Mesenchymal stem cell (in vitro differentiated cells and primary cell): Measurements from ENCODE around the gene SPEM1.

Experiments
- DNase-seq: peaks from one replicate; pipeline ENCODE4 v3.0.0-alpha.2; 2013
- H2AFZ ChIP-seq: one replicate; pipeline ENCODE4 v1.6.1; 2013; ENCODE audit warnings: low read depth, mild to moderate bottlenecking, control low read depth, inconsistent platforms, low read length, moderate library complexity
- H2AK5ac ChIP-seq: 2 replicates; pipeline ENCODE4 v1.6.1; 2013; ENCODE audit warnings: low read length, moderate library complexity, mild to moderate bottlenecking, inconsistent platforms; ENCODE audit not compliant: severe bottlenecking
- H2BK120ac ChIP-seq: one replicate; pipeline ENCODE4 v1.6.1; 2013; ENCODE audit warnings: low read depth, mild to moderate bottlenecking, inconsistent platforms, low read length, moderate library complexity
- H2BK12ac ChIP-seq, 2 experiments: one replicate each; pipeline ENCODE4 v1.6.1; 2013; ENCODE audit warnings: inconsistent platforms in 2 of 2, low read length in 2 of 2, mild to moderate bottlenecking in 2 of 2, moderate library complexity in 2 of 2, control low read depth in 1 of 2
- H2BK15ac ChIP-seq: one replicate; pipeline ENCODE4 v1.6.1; 2013; ENCODE audit warnings: mild to moderate bottlenecking, low read depth, inconsistent platforms; ENCODE audit not compliant: poor library complexity, severe bottlenecking
- H2BK5ac ChIP-seq: 2 replicates; pipeline ENCODE4 v1.6.1; 2013; ENCODE audit warnings: low read depth, mild to moderate bottlenecking, low read length, control low read depth, inconsistent platforms; ENCODE audit not compliant: poor library complexity, severe bottlenecking
- H3K14ac ChIP-seq, 2 experiments: one replicate each; pipeline ENCODE4 v1.6.1; 2013; ENCODE audit warnings: inconsistent platforms in 2 of 2, low read length in 2 of 2, control low read depth in 1 of 2, mild to moderate bottlenecking in 1 of 2, moderate library complexity in 1 of 2
- H3K18ac ChIP-seq, 2 experiments: one replicate each; pipeline ENCODE4 v1.6.1; 2013; ENCODE audit warnings: inconsistent platforms in 2 of 2, low read length in 2 of 2, control low read depth in 1 of 2, low read depth in 1 of 2, mild to moderate bottlenecking in 1 of 2
- H3K23ac ChIP-seq, 2 experiments: one replicate each; pipeline ENCODE4 v1.6.1; 2013; ENCODE audit warnings: inconsistent platforms in 2 of 2, low read length in 2 of 2, mild to moderate bottlenecking in 2 of 2, moderate library complexity in 2 of 2, control low read depth in 1 of 2
- H3K27ac ChIP-seq: 2 replicates; pipeline ENCODE4 v1.5.1; 2013; ENCODE audit warnings: mild to moderate bottlenecking, moderate library complexity, low read length, control low read depth, inconsistent platforms; ENCODE audit not compliant: poor library complexity, severe bottlenecking
- H3K27me3 ChIP-seq, 2 experiments: 2 replicates each; pipeline versions ENCODE4 v1.6.1 to v1.7.0; 2013; ENCODE audit warnings: low read length in 2 of 2, mild to moderate bottlenecking in 2 of 2, moderate library complexity in 2 of 2, control low read depth in 1 of 2, inconsistent platforms in 1 of 2; ENCODE audit not compliant: control insufficient read depth in 1 of 2, insufficient read depth in 1 of 2
- H3K36me3 ChIP-seq, 2 experiments: 2 replicates each; pipeline versions ENCODE4 v1.6.1 to v1.7.0; 2013; ENCODE audit warnings: low read length in 2 of 2, control low read depth in 1 of 2, inconsistent platforms in 1 of 2, low read depth in 1 of 2, mild to moderate bottlenecking in 1 of 2; ENCODE audit not compliant: insufficient read depth in 2 of 2, control insufficient read depth in 1 of 2
- H3K4ac ChIP-seq, 2 experiments: one replicate each; pipeline ENCODE4 v1.6.1; 2013; ENCODE audit warnings: inconsistent platforms in 2 of 2, low read length in 2 of 2, mild to moderate bottlenecking in 2 of 2, moderate library complexity in 2 of 2, control low read depth in 1 of 2, low read depth in 1 of 2
- H3K4me1 ChIP-seq: 2 replicates; pipeline ENCODE4 v1.6.1; 2013; ENCODE audit warnings: low read depth, low read length, control low read depth; ENCODE audit not compliant: control insufficient read depth, insufficient read depth
- H3K4me2 ChIP-seq: 2 replicates; pipeline ENCODE4 v1.6.1; 2013; ENCODE audit warnings: low read length, mild to moderate bottlenecking, inconsistent platforms; ENCODE audit not compliant: poor library complexity, severe bottlenecking
- H3K4me3 ChIP-seq, 2 experiments: 2 replicates each; pipeline versions ENCODE4 v1.5.1 to v1.7.0; 2013; ENCODE audit warnings: low read length in 2 of 2, mild to moderate bottlenecking in 2 of 2, control low read depth in 1 of 2, low read depth in 1 of 2; ENCODE audit not compliant: insufficient read depth in 1 of 2
- H3K79me1 ChIP-seq: replicated peaks from 2 replicates; pipeline ENCODE4 v1.6.1; 2013; ENCODE audit warnings: mild to moderate bottlenecking, control low read depth, low read length, inconsistent platforms; ENCODE audit not compliant: poor library complexity, severe bottlenecking
- H3K9ac ChIP-seq: 2 replicates; pipeline ENCODE4 v1.7.0; 2013; ENCODE audit warnings: mild to moderate bottlenecking, low read length, moderate library complexity
- H3K9me3 ChIP-seq: 2 replicates; pipeline ENCODE4 v1.7.0; 2013; ENCODE audit warnings: mild to moderate bottlenecking, low read length; ENCODE audit not compliant: control insufficient read depth
- H4K8ac ChIP-seq: one replicate; pipeline ENCODE4 v1.6.1; 2013; ENCODE audit warnings: inconsistent platforms, mild to moderate bottlenecking, low read length, moderate library complexity
- H4K91ac ChIP-seq: one replicate; pipeline ENCODE4 v1.6.1; 2013; ENCODE audit warnings: mild to moderate bottlenecking, low read length, inconsistent platforms
- WGBS: methylation state at CpG from one replicate; pipeline ENCODE4 v1.1.7; 2013; ENCODE audit warnings: mixed read lengths; 5-methylcytosine and 5-hydroxymethylcytosine counted together

The SPEM1 gene

DNA sequence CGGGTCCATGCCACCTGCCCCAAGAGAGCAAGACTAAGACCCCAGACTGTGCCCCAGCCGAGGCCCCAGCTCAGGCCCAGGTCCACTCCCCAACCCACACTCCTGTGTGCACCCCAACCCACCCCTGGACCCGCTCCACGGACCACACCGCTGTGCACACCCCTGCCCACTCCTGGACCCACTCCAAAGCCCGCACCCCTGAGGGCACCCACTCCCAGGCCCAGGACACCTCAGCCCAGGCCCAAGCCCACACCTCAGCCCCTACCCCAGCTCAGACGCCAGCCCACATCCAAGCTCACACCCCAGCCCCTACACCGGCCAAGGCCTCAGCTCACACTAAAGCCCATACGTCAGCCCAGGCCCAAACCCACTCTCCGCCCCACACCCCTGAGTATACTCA is 9.6 kb downstream of the SPEM1 start:
- Histone ChIP-seq H3K4ac (no peak overlapping the region), H2BK5ac (no peak overlapping the region), H3K23ac (no peak overlapping the region), H2AFZ (no peak overlapping the region), H3K27ac (no peak overlapping the region), H3K4me3 (no peak overlapping the region), H2BK12ac (no peak overlapping the region), H2BK120ac (no peak overlapping the region), H2BK15ac (no peak overlapping the region), H3K36me3 (no peaks in the 10 kb centered on the region), H3K18ac (no peak overlapping the region), H3K79me1 (no peaks in the 10 kb centered on the region), H2AK5ac (no peak overlapping the region), H3K27me3 (peaks cover 0 to 8% of the 10 kb centered on the region in 2 experiments), H3K9ac (no peak overlapping the region), H4K8ac (no peak overlapping the region), H3K4me2 (no peak overlapping the region), H3K9me3 (no peaks in the 10 kb centered on the region), H4K91ac (no peak overlapping the region), H3K14ac (no peak overlapping the region), H3K4me1 (no peaks in the 10 kb centered on the region)
- DNase-seq = no peak
- WGBS = 93% methylated on average over 10 of the region's 10 CpGs

DNA sequence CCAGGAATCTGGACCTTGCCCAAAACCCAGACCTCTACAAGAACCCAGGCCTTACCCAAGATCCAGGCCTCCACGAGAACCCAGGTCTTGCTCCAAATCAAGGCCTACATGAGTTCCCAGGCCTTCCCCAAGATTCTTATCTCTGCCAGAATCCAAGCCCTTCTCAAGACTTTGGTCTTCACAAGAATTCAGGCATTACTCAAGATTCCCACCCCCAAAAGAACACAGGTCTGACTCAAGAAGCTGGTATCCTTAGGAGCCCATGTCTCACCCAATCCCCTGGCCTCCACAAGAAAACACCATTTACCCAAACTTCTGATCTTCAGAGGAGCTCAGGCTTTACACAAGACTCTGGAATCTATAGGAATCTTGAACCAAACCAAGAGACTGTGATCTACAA is 11.1 kb downstream of the SPEM1 start:
- Histone ChIP-seq H2AFZ (no peak overlapping the region), H2BK12ac (no peak overlapping the region), H3K18ac (no peak overlapping the region), H3K9me3 (no peaks in the 10 kb centered on the region), H3K14ac (no peak overlapping the region), H3K27me3 (peaks cover 0 to 2% of the 10 kb centered on the region in 2 experiments), H3K27ac (no peak overlapping the region), H2BK5ac (no peak overlapping the region), H3K36me3 (no peaks in the 10 kb centered on the region), H4K8ac (no peak overlapping the region), H3K4ac (no peak overlapping the region), H3K4me2 (no peak overlapping the region), H3K4me3 (no peak overlapping the region), H2BK120ac (no peak overlapping the region), H3K79me1 (peaks cover under 1% of the 10 kb centered on the region), H2AK5ac (no peak overlapping the region), H2BK15ac (no peak overlapping the region), H3K9ac (no peak overlapping the region), H4K91ac (no peak overlapping the region), H3K23ac (no peak overlapping the region), H3K4me1 (peaks cover 6% of the 10 kb centered on the region)
- WGBS = 65% methylated on average over 1 of the region's 1 CpG
- no peak for DNase-seq

- H4K91ac ChIP-seq = no peak overlapping the region
- DNase-seq = no peak
- WGBS = 93% methylated on average over 11 of the region's 11 CpGs
Observed at GRCh38 chr17:7432296-7432695, 12.2 kb downstream of the SPEM1 start.

GRCh38 chr17:7435676-7436555 is 15.8 kb downstream of the SPEM1 start:
- Histone ChIP-seq H2BK15ac (no peak overlapping the region), H2BK12ac (no peak overlapping the region), H4K8ac (peak overlapping the region; percentile 73), H2BK5ac (no peak overlapping the region), H3K4me2 (peak overlapping the region; percentile 79), H2BK120ac (no peak overlapping the region), H3K23ac (no peak overlapping the region), H3K9me3 (no peaks in the 10 kb centered on the region), H2AFZ (peak overlapping the region; percentile 72), H3K4me3 (peak overlapping the region; percentile 60 to 70), H3K36me3 (no peaks in the 10 kb centered on the region), H3K27me3 (peaks cover 23 to 35% of the 10 kb centered on the region in 2 experiments), H3K4me1 (peaks cover 46% of the 10 kb centered on the region), H3K14ac (no peak overlapping the region), H3K4ac (peak overlapping the region in 1 of 2 experiments; percentile 57), H2AK5ac (no peak overlapping the region), H3K18ac (peak overlapping the region in 1 of 2 experiments; percentile 6), H4K91ac (no peak overlapping the region), H3K79me1 (peaks cover 10% of the 10 kb centered on the region), H3K27ac (peak overlapping the region; percentile 24), H3K9ac (peak overlapping the region; percentile 51)
- DNase-seq = peak; percentile 48
- 10% methylated on average over 49 of the region's 49 CpGs for WGBS

More at GRCh38 chr17:7432296-7432695, 12.2 kb downstream of the SPEM1 start:
- H3K23ac ChIP-seq = no peak overlapping the region
- no peak overlapping the region for H3K4me3 ChIP-seq
- H2BK120ac ChIP-seq = no peak overlapping the region
- no peak overlapping the region for H4K8ac ChIP-seq
- H3K27ac ChIP-seq = no peak overlapping the region
- no peak overlapping the region for H2BK5ac ChIP-seq
- H3K9me3 ChIP-seq = no peaks in the 10 kb centered on the region
- peaks cover under 1 to 5% of the 10 kb centered on the region in 2 experiments for H3K27me3 ChIP-seq
- no peak overlapping the region for H3K4me2 ChIP-seq
- H3K14ac ChIP-seq = no peak overlapping the region
- no peak overlapping the region for H3K9ac ChIP-seq
- H2AK5ac ChIP-seq = no peak overlapping the region
- H3K4me1 ChIP-seq = peaks cover 16% of the 10 kb centered on the region
- H2AFZ ChIP-seq = no peak overlapping the region
- H3K36me3 ChIP-seq = no peaks in the 10 kb centered on the region
- H2BK15ac ChIP-seq = no peak overlapping the region
- no peak overlapping the region for H3K4ac ChIP-seq
- H3K18ac ChIP-seq = no peak overlapping the region
- no peak overlapping the region for H2BK12ac ChIP-seq
- H3K79me1 ChIP-seq = peaks cover 5% of the 10 kb centered on the region
